HG03457 (cell line): ENCODE data around the gene MXRA7.

ENCODE experiments used
- ATAC-seq: cut with Tn5 transposase; IDR thresholded peaks from one replicate; pipeline ENCODE4 v1.9.1; 2021; ENCODE audit warnings: moderate number of reproducible peaks; ENCODE audit not compliant: unreplicated experiment

The MXRA7 gene

DNA sequence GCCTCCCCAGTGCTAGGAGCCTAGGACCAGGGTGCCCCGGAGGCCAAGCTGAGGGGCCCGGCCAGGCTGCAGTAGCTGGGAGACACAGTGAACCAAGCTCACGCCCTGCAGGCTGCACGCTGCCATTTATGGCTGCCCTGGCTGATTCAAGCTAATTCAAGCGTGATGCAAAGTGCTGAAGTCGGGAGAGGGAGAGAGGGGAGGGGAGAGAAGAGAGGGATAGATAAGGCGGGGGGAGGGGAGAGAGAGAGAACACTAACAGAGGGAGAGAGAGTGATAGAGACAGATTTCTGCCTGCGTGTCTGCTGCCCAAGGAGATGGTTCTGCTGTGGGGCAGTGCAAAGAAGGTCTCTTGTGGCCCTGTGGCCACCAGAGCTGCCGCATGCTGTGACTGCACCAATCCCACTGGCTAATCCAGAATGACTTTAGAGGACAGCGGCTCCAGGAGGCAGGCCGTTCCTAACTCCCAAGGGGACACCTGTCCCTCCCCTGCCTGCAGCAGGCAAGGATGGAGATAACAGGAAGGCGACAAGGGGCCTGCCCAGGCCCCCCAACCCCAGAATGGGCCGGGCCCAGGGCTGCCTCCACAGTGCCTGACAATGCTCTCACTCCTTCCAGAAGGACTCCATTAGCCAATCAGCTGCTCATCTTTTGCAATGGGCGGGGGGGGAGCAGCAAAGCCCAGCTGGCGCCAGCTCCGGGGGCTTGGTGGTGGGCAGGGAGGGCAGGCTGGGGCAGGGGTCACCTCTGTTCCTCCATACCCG, 12.9 kb downstream of the MXRA7 start:
- ATAC-seq = no peak

DNA sequence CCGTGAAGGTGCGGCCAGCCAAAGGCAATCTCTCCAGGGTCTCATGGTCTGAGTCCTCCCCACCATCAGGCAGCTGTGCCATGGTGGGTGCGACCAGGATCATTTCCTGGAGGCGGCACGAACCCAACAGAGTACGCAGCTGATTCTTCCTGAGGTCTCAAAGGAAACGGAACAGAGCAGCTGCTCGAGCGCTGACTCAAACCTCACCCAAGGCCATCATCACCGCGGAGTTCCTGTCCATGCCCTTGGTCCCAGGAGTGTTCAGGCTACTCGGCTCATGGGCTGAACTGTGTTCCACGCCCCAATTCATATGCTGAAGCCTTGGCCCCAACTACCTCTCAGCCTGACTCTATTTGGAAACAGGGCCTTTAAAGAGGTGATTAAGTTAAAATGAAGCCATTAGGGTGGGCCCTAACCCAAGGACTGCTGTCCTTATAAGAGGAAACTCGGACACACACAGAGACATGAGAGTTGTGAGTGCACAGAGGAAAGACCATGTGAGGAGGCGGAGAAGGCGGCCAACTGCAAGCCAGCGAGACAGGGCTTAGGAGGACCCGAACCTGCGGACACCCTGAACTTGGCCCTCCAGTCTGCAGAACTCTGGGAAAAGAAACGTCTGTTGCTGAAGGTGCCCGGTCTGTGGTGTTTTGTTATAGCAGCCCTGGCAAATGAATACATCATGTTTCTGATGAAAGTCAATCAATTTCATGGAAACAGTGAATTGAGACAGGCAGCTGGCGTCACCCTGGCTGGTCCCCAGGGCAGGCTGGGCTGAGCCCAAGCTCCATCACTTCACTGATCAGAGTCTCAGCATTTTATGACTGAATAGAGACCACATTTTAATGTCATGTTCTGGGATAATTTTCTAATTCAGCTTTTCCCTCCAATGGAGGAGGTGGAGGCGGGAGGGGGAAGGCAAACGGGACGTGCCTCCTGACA, 13.7 kb downstream of the MXRA7 start:
- no peak for ATAC-seq

DNA sequence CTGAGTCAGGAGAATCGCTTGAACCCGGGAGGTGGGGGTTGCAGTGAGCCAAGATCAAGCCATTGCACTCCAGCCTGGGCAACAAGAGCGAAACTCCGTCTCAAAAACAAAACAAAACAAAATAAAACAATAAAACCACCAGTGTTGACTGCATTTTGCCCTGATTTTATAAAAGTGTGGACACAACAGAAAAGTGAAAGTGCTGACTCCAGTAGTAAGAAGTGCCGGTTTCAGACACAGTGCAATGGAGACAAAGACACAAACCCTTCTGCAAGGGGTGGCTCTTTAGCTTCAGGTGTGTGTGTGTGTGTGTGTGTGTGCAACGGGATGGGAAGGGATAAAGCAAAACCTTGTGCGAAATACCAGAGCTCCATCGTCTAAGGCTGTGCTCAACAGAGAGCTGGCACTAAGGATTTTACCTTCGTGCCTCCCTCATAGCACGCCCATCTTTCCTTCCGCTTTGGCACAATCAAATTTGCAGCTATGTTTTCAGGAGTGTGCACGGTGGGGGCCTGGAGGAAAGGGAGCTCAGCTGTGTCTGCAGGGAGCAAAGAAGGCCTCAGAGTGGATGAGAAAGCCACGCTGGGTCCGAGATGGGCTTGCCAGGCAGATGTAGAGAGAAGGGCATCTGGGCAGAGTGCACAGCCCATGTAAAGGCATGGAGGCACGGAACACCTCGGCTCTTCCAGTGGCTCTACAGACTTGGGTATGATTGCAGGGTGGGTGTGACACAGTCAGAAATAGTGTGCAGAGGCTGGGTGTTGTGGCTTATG, 15.5 kb downstream of the MXRA7 start:
- no peak for ATAC-seq

DNA sequence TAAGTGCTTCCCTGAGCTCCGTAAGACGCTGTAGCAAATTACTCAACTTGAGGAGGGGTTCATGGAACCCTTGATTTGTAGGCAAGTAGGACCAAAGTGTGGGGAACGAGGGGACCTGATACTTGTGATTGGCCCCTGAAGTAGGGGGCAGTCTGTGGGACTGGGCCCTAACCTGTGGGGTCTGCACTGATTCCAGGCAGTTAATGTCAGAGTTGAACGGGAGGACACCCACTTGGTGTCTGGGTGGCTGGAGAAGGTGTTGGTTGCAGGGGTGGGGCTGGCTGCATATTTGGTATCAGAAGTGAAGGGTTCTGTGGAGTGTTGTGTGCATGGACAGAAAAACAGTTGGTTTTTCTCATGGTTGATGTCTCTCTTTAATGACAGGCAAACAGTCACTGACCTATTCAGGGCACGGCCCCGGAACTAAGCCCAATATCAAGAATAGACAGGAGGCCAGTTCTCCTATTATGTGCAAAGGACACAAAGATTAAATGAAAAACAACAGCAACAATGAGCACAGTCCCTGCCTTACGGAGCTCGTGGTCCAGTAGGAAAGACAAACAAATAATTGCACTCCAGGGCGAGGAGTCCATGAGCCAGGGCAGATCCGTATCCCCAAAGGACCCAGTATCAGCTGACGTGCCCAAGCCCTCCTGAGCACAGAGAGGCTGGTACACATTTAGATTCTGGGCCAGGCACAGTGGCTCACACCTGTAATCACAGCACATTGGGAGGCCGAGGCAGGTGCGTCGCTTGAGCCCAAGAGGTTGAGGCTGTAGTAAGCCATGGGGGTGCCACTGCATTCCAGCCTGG, 19.2 kb downstream of the MXRA7 start:
- no peak for ATAC-seq

DNA sequence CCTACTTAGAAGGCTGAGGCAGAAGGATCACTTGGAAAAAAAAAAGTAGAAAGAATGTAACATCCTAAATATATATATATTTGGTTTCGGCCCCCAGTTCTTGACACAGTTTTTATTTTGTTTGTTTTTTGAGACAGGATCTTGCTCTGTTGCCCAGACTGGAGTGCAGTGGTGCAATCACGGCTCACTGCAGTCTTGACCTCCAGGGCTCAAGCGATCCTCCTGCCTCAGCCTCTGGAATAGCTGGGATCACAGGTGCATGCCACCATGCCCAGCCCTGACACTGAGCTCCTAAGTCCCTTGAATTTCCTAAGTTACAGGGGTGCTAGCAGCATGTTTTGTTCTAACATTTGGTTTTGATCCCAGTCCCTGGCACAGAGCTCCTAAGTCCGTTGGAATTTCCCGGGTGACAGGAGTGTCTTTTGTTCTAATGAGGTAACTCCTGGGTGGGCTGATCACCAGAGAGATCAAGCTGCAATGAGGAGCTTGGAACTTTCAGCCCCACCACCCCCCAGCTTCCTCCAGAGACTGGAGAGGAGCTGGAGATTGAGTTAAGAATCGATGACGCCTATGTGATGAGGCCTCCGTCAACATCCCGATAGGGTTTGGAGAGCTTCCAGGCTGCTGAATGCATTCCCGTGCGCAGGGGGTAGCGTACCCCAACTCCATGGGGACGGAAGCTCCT, 20.0 kb downstream of the MXRA7 start:
- no peak for ATAC-seq

DNA sequence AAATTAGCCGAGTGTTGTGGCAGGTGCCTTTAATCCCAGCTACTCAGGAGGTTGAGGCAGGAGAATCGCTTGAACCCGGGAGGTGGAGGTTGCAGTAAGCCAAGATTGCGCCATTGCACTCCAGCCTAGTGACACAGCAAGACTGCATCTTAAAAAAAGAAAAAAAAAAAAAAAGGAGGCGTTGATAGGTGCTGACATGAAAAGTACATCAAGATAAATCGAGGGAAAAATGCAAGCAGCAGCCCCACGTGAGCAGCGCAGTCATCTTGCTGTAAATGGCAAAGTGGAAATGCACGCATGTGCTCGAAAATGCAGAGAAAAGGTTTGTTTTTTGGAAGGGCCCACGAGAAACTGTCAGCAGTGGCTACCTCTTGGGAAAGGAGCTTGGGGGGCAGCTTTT, 20.9 kb downstream of the MXRA7 start:
- ATAC-seq = no peak

DNA sequence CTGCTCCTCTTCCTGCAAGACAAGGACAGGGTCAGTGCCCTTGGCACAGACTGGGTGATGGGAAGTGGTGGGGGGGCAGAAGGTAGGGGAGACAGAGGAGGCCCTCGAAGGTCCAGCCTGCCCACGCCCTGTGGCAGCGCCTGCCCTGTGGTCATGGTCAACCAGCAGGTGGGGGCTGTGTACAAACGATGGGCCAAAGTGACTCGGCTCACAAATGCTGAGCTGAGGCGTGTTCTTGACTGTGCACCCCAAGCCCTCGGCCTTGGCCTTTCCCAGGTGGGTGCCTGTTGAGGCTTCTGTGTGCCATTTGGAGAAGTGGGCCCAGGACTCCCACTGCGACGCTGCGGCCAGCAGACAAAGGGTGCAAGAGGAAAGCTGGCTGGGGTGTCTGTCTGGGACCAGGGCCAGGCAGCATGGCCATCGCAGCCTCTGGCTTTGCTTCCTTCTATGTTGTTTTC, 22.6 kb downstream of the MXRA7 start:
- ATAC-seq = no peak

DNA sequence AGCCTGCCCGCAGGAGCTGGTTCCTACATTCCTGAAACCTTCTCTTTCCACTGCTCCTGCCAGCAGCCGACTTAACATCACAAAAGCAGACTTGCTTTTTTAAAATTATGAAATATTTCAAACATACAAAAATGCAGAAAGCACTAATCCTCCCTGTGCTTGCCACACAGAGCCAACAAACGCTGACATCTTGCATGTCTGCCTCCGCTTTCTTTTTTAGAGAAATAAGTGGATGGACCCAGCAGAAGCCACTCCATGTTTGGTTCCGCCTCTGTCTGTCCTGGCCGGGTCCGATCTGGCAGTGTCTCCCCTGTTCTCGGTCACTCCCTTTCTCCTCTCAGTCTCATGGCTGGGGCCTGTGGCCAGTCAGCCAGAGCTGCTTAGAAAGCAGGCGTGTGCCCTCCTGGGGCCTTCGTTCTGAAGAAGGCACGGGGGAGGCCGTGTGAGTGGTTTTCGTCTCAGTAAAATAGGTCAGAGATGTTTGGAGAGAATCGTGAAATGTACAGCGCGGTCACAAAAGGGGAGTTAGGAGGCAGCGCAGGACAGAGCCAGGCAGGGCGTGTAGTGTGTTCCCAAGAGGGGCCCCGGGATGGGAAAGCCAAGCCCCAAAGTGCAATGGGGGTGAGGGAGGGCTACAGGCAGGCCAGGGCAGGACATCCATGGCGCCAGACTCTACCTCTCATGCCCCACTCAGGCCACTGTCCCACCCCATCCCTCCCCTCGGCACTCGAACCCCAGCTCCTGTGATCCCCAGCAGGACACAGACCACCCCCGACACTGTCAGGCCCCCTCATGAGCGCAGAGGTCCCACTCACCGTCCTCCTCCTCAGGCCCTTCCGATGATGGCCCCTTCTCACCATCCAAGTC, 23.2 kb downstream of the MXRA7 start:
- ATAC-seq = no peak

DNA sequence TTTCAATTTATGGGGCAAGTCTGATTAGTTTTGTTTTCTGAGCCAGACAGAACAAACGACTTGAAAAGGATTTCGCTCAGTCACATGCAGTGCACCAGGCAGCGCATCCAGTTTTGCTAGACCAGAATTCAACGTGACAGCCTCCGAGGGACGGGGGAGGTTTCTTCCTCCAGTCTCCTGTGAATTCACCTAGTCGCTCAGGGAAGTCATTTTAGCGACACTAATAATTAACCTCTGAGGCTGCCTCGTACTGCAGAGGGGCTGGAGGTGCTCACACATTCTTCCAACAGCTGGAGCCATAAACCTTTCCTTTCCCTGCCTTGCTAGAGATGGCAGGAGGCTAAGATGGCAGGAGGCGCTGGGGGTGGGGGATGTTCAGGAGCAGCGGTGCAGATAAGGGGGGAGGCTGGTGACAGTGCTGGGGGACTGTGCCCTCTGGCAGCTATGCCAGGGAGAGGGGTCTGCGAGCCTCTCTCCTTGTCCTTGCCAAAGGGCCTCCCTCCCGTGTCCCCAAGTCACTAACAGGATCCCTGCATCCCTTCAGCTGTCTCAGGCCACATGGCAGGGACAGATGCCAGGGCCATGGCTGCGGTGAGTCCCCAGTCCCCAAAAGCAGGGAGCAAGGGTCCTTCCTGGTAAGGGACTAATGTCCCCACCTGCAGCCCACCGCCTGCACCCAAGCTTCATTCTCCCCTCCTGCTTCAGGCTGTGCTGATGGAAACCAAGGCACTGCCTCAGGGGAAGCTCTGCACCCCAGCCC, 24.0 kb downstream of the MXRA7 start:
- ATAC-seq = no peak

DNA sequence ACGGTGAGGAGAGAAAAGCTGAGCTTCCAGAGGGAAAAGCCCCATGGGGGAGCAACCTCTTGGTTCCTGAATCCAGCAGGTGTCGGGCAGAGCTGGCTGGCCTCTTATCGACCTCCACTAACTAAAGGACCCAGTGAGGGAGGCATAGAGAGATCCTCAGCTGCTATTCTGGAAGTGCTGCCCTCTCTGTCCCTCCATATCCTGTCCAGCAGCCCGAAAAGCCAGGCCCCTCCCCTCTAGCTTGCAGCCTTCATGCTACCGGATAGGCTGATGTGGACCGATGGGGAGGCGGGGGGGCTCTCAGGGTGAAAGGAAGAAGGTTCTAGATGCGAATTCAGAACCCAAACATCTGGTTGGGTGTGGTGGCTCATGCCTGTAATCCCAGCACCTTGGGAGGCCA, 24.9 kb downstream of the MXRA7 start:
- no peak for ATAC-seq

DNA sequence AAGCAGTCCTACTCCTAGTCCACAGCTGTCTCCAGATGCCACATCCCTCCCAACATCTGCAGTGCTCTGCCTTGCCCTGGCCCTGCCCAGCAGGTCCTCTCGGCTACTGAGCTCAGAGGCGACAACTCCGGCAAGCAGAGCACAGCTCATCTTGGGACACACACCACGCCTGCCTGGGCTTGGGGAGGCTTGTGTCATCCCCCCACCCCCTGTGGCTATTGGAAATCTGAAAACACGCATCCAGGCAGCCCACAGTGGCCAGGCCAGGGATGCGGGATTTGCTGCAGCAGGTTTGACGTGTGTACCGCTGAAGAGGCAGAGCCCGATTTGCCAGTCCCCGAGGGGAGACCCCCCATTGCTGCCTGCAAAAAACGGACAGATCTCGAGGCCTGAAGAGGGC, 25.4 kb downstream of the MXRA7 start:
- ATAC-seq = no peak

DNA sequence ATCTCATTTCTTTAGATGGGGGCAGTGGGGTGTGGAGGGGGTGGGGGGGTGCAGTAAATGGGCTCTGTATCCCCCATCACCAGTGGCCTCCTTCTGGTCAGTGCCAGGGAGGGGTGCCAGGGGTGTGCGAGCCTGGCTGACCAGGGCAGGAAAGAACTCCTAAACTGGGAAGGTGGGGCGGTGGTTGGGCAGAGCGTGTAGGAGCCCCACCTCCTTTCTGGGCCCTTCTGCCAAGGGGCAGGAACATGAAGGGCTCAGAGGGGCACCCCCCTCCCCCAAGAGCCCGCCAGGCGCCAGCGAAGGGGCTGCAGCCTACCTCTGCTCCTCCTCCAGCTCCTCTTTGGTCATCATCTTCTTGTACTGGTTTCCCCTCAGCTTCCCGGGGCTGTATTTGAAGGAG, 26.0 kb downstream of the MXRA7 start:
- ATAC-seq = no peak

DNA sequence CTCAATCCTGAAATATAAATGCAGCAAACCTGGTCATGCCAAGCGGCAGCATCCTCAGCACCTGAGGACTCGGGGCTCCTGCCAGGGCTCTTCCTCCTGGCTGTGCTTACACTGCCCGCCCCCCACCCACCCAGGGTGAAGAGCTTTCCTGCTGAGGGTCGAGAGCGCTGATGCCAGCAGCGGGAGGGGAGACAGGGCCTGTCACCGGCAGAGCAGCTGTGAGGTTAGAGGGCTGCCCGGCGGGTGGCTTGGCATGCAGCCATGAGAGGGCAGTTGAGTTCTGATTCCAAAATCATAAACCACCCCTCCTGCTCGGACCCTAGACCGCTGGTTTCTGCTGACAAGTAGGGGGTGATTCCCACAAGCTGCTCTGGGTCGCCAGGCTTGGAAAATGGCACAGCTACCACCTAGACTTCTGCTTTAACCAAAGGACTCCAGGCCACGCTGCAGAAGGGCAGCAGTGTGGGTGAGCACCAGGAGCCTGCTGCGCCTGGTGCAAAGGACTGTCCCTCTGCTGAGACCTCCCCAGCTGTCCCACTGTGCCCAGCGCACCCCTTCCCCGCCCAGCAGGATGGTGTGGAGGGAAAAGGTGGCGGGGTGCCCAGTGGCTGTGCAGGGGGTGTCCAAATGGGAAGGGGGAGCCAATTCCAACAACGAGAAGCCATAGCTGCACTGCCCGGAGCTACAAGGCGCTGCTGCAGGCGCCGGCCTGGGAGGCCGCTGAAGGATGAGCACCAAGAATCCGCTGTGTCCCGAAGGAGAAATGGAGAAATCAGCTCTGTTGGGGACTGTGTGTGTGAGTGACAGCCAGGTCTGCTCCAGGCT, 26.6 kb downstream of the MXRA7 start:
- ATAC-seq = no peak

DNA sequence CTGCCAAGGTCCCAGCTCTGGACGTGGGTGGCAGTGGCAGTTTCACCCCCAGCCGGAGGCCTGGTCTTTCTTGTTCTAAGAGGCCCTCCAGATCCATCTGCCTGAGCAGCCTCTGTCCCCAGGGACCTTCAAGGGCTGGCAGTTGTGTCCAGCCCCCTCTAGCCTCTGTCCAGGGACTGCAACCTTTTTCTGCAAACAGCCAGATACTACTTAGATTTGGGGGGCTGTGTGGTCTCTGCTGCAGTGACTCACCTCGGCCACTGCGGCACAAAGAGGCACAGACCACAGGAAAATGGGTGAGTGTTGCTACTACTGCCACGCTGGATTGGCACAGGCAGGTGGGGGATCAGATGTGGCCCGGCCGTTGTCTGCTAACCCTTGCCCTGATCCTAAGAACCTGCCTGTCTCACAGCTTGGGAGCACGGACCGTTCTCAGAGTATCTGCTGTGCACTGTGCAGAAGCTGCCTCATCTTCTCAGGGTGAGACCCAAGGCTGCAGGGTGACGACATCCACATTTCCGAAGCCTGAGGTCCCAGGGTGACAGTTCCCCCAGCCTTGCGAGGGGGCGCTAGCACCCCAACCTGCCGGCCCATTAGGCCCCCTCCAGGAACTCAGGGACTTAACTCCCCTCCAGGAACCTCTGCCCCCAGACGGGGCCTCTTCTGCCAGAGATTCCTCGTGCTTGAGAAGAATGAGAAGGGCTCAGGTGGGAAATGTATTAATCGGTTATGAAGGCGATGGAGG, 27.6 kb downstream of the MXRA7 start:
- ATAC-seq = no peak

DNA sequence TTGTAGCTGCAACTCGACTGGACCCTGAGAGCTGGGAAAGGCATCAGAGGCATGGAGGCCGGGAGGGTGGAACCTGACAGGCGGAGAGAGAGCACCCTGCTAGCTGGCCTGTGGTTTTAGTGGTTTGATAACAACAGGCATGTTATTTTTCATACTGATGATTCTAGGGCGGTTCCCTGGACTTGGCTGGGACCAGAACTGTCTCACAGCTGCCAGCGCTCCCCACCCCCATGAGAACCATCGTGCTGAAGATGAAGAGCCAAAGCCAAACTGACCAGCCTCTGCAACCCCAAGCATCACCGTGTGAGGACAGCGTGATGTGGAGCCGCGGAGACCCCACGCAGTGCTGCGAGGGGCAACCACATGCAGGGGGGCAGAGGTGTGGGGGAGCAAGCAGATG, 28.5 kb downstream of the MXRA7 start:
- no peak for ATAC-seq

DNA sequence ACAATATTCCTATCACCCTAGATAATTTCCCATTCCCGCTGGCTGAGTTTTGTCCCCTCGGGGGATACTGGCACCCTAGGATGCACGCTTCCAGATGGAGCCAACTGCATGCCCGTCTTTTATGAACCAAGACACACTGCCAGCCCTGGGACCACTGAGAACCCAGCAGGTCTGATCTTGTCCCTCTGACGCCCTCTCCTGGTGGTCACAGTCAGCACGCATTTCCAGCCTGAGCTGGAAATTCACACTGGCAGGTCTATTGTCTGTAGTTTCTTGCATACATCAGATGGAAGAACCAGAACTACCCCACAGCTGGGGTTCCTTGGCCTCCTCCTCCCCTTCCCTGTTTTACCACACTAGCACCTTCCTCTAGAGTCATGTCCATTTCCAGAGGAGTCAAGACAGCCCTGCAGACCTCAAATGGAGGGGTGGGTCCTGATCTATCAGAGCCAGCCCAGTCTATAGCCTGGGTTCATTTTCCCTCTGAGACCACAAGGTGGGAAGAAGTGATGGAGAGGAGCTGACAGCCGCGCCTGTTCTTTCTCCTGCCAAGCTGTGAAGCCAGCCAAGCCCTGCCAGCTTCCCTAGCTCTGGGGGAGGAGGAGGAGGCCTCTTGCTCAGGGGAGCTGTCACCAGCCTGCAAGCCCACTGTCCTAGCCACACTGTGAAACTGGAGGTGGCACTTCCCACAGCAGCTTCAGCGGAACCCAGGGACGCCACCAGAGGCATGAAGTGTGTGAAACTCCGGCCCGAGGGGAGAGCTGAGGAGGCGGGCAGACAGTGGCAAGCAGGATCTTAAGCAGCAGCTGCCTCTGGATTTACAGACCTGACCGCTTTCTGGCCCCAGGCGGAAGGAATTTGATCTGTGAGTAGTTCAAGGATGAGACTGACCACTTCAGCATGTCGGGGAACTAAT, 29.3 kb downstream of the MXRA7 start:
- no peak for ATAC-seq
